Adrenal gland (tissue), 12 donors: ENCODE data around the gene NANP. TPM values are rescaled to one million over a fixed set of nuclear protein-coding genes. Genes with fewer than 3 reads are reported as not detected.
"Not testable (repeated sequence)": the region's sequence is repeated elsewhere in the genome, so short reads cannot be mapped to it uniquely, and the experiment has no call there.

Experiments
- DNase-seq, 7 donors: peaks; one replicate each; pipeline ENCODE4 v3.0.0-alpha.2; 2019 to 2020
- H3K27ac ChIP-seq, 5 donors: fragments of 200-600 bp; sonication (generic) in 4 of 5; 1 replicate in 3 of 5; 2 replicates in 2 of 5; pipeline versions ENCODE4 v1.5.1 to v1.8.0; 2016 to 2020; ENCODE audit warnings: mild to moderate bottlenecking in 1 of 5
- H3K27me3 ChIP-seq: fragments of 200-600 bp; 2 replicates; pipeline ENCODE4 v1.8.0; 2021
- H3K36me3 ChIP-seq, 2 donors: fragments of 200-600 bp; replicated peaks in 1 of 2; 1 replicate in 1 of 2; 2 replicates in 1 of 2; pipeline versions ENCODE4 v1.5.1 to v1.8.0; 2018 to 2022
- H3K4me1 ChIP-seq, 2 donors: fragments of 200-600 bp; replicated peaks in 1 of 2; 1 replicate in 1 of 2; 2 replicates in 1 of 2; pipeline versions ENCODE4 v1.5.1 to v1.8.0; 2018 to 2021
- H3K4me3 ChIP-seq, 4 donors: fragments of 200-600 bp; sonication (generic) in 3 of 4; one replicate each; pipeline ENCODE4 v1.5.1; 2016 to 2018
- H3K9me3 ChIP-seq, 3 donors: fragments of 200-600 bp; sonication (generic) in 1 of 3; replicated peaks in 1 of 3; 1 replicate in 2 of 3; 2 replicates in 1 of 3; pipeline versions ENCODE4 v1.5.1 to v1.8.0; 2016 to 2021
- POLR2A ChIP-seq, 2 donors: fragments of 450-650 bp; IDR thresholded peaks; one replicate each; pipeline ENCODE4 v1.6.1; 2017; ENCODE audit warnings: antibody characterized with exemption in 2 of 2, mild to moderate bottlenecking in 2 of 2, moderate library complexity in 1 of 2
- WGBS, 4 donors: extraction: QIAGEN DNeasy Blood & Tissue Kit in 2 of 4; methylation state at CpG; one replicate each; pipeline versions ENCODE4 v1.1.5 to v1.1.7; 2013 to 2017; 5-methylcytosine and 5-hydroxymethylcytosine counted together
- intact Hi-C, 2 donors: fragments of 100-400 bp; cut with DNase I; formaldehyde crosslinking; loops; one replicate each; pipeline versions ENCODE4 v1.14.1 to v1.15.0; 2022 to 2023
- polyA plus RNA-seq, 3 donors: library from polyadenylated mRNA; stranded (reverse); fragments of 200-250 nt in 2 of 3; fragments of 350-450 nt in 1 of 3; fragmentation: Illumina TruSeq in 1 of 3; extraction: RNeasy Lipid Tissue Mini Kit (QIAGEN cat#74804) in 1 of 3; gene quantifications; one replicate each; pipeline ENCODE4 v1.2.3, GENCODE V29; 2013 to 2014
- total RNA-seq, 9 donors: library from RNA; depleted of rRNA in 4 of 9; stranded (reverse); fragments of >200 nt in 4 of 9; fragments of 120-200 nt in 1 of 9; fragmentation: NEBNext Ultra II Directional in 1 of 9; extraction: Animal tissue kit (Norgen Biotek cat#: 25700) in 1 of 9; gene quantifications; one replicate each; pipeline versions ENCODE4 v1.1.0 to v1.2.4, GENCODE V29; 2013 to 2023
- TF ChIP-seq, protein P1 (sequence below), 6 experiments: fragments of 450-650 bp in 4 of 6; fragments of 200-600 bp in 2 of 6; sonication (generic) in 1 of 6; IDR thresholded peaks; 1 replicate in 5 of 6; 2 replicates in 1 of 6; pipeline versions ENCODE4 v1.5.1 to v1.8.0; 2016 to 2021; ENCODE audit warnings: antibody characterized with exemption in 6 of 6, mild to moderate bottlenecking in 2 of 6, moderate library complexity in 1 of 6
- donor health status: healthy with polysubstance abuse.
- donor health status: Bipolar disorder and iron deficiency.
- donor health status: DM: yes; HTN: yes; CAD: no.
- donor health status: DM: no; HTN: no; CAD: no.
- donor health status: DM: no; HTN: no; CAD: no.
- donor health status: DM: yes; HTN: yes; CAD: no.

The NANP gene
- total and polyA plus RNA-seq, 12 donors, result 1.8 to 13.6 (median 7.6) TPM

DNA sequence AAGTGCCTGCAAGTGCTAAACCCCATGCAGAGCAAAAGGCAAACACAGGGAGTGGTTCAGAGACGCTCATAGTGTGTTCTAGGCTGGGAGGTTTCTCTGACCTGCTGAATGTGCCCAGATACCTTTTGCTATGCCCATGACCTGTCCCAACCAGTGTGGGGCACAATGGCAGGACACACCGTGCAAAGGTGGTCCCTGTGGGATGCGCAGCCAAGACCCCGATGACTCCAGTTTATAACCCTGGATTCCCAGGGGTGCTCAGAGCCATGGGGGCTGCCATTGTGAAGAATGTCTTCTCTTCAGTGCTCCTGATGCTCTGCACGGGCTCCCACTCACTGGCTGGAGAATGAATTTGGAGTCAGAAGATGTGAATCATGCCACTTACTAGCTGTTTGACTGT, 36.3 kb downstream of the NANP start:
- Histone ChIP-seq H3K9me3 (no peaks in the 10 kb centered on the region), H3K27ac (no peak overlapping the region), H3K4me1 (peaks cover 6% of the 10 kb centered on the region in 2 donors), H3K27me3 (no peaks in the 10 kb centered on the region), H3K36me3 (no peaks in the 10 kb centered on the region), H3K4me3 (no peak overlapping the region)
- 71 to 88% (median 82%) methylated on average over 2 to 5 of the region's 5 CpGs for WGBS, 4 donors
- no peak for TF ChIP-seq POLR2A (IDR thresholded peaks at IDR 0.05)
- TF ChIP-seq, protein P1, sequence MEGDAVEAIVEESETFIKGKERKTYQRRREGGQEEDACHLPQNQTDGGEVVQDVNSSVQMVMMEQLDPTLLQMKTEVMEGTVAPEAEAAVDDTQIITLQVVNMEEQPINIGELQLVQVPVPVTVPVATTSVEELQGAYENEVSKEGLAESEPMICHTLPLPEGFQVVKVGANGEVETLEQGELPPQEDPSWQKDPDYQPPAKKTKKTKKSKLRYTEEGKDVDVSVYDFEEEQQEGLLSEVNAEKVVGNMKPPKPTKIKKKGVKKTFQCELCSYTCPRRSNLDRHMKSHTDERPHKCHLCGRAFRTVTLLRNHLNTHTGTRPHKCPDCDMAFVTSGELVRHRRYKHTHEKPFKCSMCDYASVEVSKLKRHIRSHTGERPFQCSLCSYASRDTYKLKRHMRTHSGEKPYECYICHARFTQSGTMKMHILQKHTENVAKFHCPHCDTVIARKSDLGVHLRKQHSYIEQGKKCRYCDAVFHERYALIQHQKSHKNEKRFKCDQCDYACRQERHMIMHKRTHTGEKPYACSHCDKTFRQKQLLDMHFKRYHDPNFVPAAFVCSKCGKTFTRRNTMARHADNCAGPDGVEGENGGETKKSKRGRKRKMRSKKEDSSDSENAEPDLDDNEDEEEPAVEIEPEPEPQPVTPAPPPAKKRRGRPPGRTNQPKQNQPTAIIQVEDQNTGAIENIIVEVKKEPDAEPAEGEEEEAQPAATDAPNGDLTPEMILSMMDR (IDR thresholded peaks at IDR 0.05), result no peak
- DNase-seq, result no peak
- intact Hi-C loops, result no loop called here

DNA sequence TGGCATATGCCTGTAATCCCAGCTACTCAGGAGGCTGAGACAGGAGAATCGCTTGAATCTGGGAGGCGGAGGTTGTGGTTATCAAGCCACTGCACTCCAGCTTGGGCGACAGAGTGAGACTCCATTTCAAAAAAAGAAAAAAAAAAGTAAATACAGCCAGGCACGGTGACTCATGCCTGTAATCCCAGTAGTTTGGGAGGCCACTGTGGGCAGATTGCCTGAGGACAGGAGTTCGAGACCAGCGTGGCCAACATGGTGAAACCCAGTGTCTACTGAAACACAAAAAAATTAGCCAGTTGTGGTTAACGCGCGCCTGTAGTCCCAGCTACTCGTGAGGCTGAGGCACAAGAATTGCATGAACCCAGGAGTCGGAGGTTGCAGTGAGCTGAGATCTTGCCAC, 36.9 kb downstream of the NANP start:
- Histone ChIP-seq H3K4me1 (peaks cover 6% of the 10 kb centered on the region in 2 donors), H3K36me3 (no peaks in the 10 kb centered on the region), H3K9me3 (no peaks in the 10 kb centered on the region), H3K27ac (no peak overlapping the region), H3K4me3 (no peak overlapping the region), H3K27me3 (no peaks in the 10 kb centered on the region)
- TF ChIP-seq, protein P1 (IDR thresholded peaks at IDR 0.05), result no peak
- TF ChIP-seq POLR2A (IDR thresholded peaks at IDR 0.05), result no peak
- no peak for DNase-seq
- 80 to 85% (median 82%) methylated on average over 11 of the region's 11 CpGs for WGBS, 4 donors
- intact Hi-C loops, result no loop called here

DNA sequence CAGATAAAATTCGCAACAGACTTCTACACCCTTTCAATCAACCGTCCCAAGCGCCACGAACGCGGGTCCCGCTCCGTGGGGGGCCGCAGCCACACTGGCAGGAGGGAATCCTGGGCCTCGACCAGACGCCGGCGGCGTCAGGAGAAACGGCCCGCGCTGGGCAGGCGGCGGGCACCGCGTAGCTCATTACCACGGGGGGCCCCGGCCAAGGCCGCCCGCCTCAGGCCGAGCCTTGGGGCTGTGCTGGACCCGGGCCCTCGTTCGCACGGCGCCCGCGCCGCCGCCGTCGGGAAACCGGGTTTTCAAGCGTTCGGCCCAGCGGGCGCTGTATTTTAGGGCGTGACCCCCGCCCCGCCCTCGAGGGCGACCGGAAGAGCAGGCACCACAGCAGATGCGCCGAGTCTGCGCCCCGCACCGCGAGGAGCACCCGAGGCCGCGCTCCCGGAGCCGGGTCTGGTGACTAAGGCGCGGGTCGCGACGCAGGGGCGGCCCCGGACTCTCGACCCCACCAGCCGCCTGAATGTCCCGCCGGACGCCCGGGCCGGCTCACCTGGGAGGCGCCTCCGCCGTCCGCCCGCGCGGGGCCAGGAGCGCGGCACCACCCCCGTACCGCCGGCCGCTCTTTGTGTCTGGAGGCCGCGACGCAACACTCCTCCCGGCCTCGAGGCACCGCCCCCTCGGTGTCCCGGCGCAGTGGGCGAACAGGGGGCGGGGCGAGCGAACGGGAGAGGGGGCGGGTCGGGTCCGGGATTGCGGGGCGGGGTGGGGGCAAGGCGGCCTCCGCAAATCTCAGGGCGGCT, 38.7 kb downstream of the NANP start, which contains the start of gene NINL:
TSS of gene NINL (minus strand) at position 627 of the 800 bp plus-strand sequence. CDS start 58,944 bp downstream, outside the sequence.
- 1% methylated on average over 20 to 108 of the region's 108 CpGs for WGBS, 4 donors
- peak; percentile 54 to 70 (median 65) for DNase-seq
- TF ChIP-seq, protein P1 (IDR thresholded peaks at IDR 0.05), result no peak
- peak; percentile 52 to 82 for TF ChIP-seq POLR2A (IDR thresholded peaks at IDR 0.05)
- peaks cover 6% of the 10 kb centered on the region in 2 donors for H3K4me1 ChIP-seq
- H3K36me3 ChIP-seq, result no peaks in the 10 kb centered on the region
- H3K27me3 ChIP-seq, result no peaks in the 10 kb centered on the region
- peak within 1 kb of the TSS in 3 of 5 donors; percentile 75 to 80 (median 79) for H3K27ac ChIP-seq
- H3K9me3 ChIP-seq, result no peaks in the 10 kb centered on the region
- intact Hi-C loops, result no loop called here
- peak within 1 kb of the TSS; percentile 53 to 74 (median 60) for H3K4me3 ChIP-seq

DNA sequence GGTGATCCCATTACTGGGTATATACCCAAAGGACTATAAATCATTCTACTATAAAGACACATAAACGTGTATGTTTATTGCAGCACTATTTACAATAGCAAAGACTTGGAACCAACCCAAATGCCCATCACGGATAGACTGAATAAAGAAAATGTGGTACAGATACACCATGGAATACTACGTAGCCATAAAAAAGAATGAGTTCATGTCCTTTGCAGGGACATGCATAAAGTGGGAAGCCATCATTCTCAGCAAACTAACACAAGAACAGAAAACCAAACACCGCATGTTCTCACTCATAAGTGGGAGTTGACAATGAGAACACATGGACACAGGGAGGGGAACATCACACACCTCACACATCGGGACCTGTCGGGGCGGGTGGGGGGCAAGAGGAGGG, 40.2 kb downstream of the NANP start:
- intact Hi-C loops, DNase-seq, H3K27ac ChIP-seq, H3K4me3 ChIP-seq, H3K4me1 ChIP-seq, H3K9me3 ChIP-seq, H3K27me3 ChIP-seq, H3K36me3 ChIP-seq: not testable (repeated sequence)
- 87 to 90% (median 89%) methylated on average over 7 of the region's 7 CpGs for WGBS, 4 donors
